ENCODE data around the gene MBNL1. TPM values are rescaled to one million over a fixed set of nuclear protein-coding genes. Genes with fewer than 3 reads are reported as not detected.
"Not testable (repeated sequence)": the region's sequence is repeated elsewhere in the genome, so short reads cannot be mapped to it uniquely, and the experiment has no call there.

Gene MBNL1
- total RNA-seq, 1 experiment from 2014 or later = 163 TPM

- DNase-seq (ENCODE audit: low spot score) = no peak
These were observed 132.2 kb downstream of the MBNL1 start for GRCh38 chr3:152400887-152401286.

DNA sequence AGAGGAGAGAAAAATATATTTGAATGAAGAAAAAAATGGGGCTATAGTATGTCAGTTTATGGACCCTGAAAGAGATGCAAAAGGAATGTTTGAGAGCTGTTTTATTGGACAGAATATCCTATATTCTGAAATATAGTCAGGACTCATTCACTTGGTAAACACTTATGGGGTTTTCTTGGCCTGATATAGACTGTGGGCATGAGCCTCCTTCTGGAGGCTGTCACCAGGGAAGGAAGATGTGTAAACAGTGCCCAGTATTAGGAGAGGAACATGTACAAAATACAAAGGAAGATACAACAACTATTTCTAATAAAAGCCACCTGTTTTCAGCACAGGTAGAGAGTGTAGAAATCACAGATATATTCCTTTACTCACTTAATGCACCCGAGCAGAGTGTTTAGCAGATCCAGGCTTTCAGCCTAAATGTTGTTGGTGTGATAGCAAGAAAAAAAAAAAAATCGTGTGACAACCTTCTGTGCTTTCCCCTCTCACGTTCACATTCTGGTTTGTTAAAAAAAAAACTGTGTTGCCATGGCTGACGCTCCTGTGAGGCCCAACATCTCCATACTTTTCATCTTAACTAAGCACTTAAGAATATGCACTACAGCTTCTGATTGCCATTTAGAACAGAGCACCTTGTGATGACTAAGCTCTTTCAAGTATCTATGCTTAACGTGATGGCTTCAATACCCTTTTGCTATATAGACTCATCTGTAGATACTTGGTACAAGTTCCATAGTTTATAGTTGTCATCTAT lies 134.1 kb downstream of the MBNL1 start:
- no peak for DNase-seq (ENCODE audit: low spot score)

- DNase-seq (ENCODE audit: low spot score) = no peak
These were observed 134.9 kb downstream of the MBNL1 start for GRCh38 chr3:152403632-152404066.

GRCh38 chr3:152404976-152405375 lies 136.2 kb downstream of the MBNL1 start:
- no peak for DNase-seq (ENCODE audit: low spot score)

GRCh38 chr3:152405915-152406802 lies 137.4 kb downstream of the MBNL1 start:
- DNase-seq (ENCODE audit: low spot score) = no peak

DNA sequence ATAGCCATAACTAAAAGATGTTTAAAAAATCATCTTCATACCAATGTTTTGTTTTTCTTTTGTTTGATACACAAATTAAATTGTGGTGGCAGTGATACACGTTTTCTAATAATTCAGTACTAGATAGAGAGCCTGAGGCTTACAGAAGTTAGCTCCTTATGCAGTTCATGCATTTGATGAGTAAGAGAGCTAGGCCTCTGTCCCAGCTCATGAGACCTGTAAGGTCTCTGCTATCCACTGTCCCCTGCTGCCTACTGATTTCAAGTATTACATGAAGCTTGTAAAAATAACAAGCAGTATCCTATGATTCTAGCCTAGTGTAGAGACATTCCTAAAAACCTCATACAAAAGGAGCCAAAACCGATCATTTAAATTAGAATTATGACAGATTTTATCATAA lies 144.5 kb downstream of the MBNL1 start:
- no peak for DNase-seq (ENCODE audit: low spot score)

DNA sequence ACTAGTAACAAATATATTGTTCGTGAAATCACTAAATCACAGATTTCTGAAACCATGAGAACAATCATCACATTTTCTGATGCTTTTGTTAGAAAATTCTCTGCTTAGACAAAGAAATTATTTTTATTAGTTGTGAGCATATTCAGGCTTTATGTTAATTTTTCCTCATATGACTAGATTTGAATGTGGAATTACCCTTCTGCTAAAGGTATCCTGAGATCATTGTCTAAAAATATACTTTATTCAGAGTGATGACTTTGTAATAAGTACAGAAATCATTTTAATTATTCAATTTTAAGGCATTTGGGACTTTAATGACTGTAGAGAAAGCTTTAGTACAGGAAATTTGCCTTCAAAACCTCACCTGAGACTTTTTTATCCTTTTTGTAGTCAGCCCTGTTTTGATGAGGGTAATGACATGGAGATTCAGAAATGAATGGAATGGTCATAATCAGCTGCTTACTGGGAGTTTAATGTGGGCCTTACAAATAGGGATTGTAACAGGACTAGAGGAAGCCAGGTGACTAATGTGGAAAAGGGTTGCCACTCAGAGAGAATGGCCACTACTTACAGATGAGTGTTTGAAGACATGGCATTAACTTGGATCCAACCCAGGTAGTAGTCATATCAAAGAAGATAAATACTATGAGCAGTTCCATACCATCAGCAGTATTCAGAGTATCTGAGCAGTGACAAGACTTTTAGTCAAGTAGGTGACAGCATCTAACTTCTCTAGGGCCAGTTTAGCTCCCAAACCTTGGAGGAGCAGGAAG lies 148.3 kb downstream of the MBNL1 start:
- no peak for DNase-seq (ENCODE audit: low spot score)

GRCh38 chr3:152419748-152420147 lies 151.0 kb downstream of the MBNL1 start:
- no peak for DNase-seq (ENCODE audit: low spot score)

DNA sequence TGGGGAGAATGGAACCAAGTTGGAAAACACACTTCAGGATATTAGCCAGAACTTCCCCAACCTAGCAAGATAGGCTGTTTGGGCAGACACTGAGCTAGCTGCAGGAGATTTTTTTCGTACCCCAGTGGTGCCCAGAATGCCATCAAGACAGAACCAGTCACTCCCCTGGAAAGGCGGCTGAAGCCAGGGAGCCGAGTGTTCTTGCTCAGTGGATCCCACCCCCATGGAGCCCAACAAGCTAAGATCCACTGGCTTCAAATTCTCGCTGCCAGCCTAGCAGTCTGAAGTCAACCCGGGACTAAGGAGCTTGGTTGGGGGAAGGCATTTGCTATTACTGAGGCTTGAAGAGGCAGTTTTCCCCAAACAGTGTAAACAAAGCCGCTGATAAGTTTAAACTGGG lies 152.4 kb downstream of the MBNL1 start:
- DNase-seq (ENCODE audit: low spot score) = no peak

DNA sequence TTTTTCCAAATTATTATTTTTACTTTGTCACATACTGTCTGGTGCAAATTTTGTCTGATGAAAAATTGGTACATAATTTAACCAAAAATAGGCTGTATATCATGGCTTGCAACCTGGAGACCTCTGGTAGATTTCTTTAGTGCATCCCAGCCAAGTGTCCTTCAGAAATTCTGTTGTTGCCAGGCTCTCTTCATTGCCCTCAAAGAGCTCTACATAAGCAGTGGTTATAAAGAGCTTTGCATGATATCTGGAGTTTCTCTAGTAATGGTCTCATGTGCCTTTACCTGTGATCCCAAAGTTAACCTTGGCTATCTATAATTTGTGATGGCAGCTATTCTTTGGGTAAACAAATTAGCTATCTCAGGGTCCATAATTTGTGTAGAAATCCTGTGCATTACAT lies 157.7 kb downstream of the MBNL1 start:
- no peak for DNase-seq (ENCODE audit: low spot score)

- DNase-seq (ENCODE audit: low spot score) = no peak
These were observed 159.8 kb downstream of the MBNL1 start for GRCh38 chr3:152428577-152428976.

DNA sequence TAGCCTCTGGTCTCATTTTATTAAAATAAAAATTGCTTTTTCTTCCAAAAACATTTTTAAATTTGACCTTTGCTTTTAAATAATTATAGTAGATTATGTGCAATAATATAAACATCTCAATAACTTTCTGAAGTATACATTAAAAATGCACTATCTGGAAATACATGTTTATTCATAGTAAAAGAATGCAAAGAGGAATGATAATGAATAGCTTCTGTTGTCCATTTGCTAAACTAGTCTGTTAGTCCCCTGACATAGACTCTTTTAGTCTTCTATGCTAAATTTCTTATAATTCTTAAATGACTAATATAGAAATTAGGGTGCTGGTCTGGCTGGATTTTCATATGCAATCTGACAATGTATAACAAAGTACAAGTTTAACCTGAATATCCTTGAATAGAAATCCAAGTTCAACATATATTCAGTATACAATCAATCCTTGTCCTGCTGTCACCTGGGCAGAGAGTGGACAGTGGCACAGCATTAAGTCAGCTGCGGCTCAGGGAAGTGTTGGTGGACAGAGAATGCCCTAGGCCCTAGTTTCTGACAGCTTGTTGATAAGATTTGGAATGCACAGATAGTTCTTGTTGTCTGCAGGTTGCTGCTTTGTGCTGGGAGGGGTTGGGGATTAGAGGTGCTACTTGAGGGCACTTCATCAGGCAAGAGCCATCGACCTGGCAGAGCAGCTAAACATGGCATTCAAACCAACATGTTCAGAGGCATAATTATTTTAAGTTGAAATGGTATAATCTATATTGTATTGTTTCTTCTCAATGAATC lies 161.7 kb downstream of the MBNL1 start:
- no peak for DNase-seq (ENCODE audit: low spot score)

GRCh38 chr3:152434142-152434541 lies 165.4 kb downstream of the MBNL1 start:
- no peak for DNase-seq (ENCODE audit: low spot score)

GRCh38 chr3:152435210-152435609 lies 166.5 kb downstream of the MBNL1 start:
- not testable (repeated sequence) for DNase-seq (ENCODE audit: low spot score)

- no peak for DNase-seq (ENCODE audit: low spot score)
These were observed 168.2 kb downstream of the MBNL1 start for GRCh38 chr3:152436707-152437590.

DNA sequence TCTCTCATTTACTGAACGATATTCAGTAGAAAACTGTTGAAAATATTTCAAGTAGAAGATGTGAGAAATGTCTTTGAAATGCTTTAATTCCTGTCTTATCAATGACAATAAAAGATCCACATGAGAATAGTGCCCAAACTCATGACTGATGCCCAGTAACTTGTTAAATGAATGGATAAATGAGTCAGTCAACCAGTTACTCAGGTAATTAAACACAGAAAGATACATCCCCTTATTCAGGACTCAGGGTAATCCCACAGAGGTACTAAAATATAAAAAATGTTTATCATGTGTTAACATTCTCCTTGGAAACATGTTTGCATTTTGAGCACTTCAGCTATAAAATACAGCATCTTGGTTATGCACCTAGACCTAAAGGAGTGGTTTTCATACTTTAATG lies 169.5 kb downstream of the MBNL1 start:
- no peak for DNase-seq (ENCODE audit: low spot score)

- no peak for DNase-seq (ENCODE audit: low spot score)
These were observed 170.0 kb downstream of the MBNL1 start for GRCh38 chr3:152438706-152439105.

GRCh38 chr3:152440243-152440642 lies 171.5 kb downstream of the MBNL1 start:
- DNase-seq (ENCODE audit: low spot score) = not testable (repeated sequence)

- DNase-seq (ENCODE audit: low spot score) = no peak
These were observed 174.7 kb downstream of the MBNL1 start for GRCh38 chr3:152443212-152444023.
